ENCODE measurements around the gene ZNF154.
"Not testable (repeated sequence)": the region's sequence is repeated elsewhere in the genome, so short reads cannot be mapped to it uniquely, and the experiment has no call there.

ZNF154 gene

GRCh38 chr19:57708641-57709361 is at the start of gene ZNF154:
Gene ZNF154 (minus strand): TSS chr19:57709204. CDS start chr19:57708971, 233 bp downstream.
- DNase-seq, result peak; percentile 16

GRCh38 chr19:57757941-57758340 is 48.9 kb upstream of the ZNF154 start:
- DNase-seq, result no peak

- DNase-seq, result no peak
Measured at GRCh38 chr19:57755031-57755430, 46.0 kb upstream of the ZNF154 start.

GRCh38 chr19:57754091-57754673 is 45.2 kb upstream of the ZNF154 start:
- no peak for DNase-seq

GRCh38 chr19:57748029-57748428 is 39.0 kb upstream of the ZNF154 start:
- DNase-seq, result no peak

GRCh38 chr19:57747472-57747807 is 38.4 kb upstream of the ZNF154 start:
- no peak for DNase-seq

GRCh38 chr19:57746580-57747471 is 37.8 kb upstream of the ZNF154 start, which contains the start of gene ZNF776:
Gene ZNF776 (plus strand): TSS chr19:57746815. CDS start chr19:57747059, 244 bp downstream.
- DNase-seq, result peak; percentile 72

GRCh38 chr19:57738770-57739169 is 29.8 kb upstream of the ZNF154 start:
- DNase-seq, result not testable (repeated sequence)

- peak; percentile 40 for DNase-seq
Measured at GRCh38 chr19:57738320-57738719, 29.3 kb upstream of the ZNF154 start.

- no peak for DNase-seq
Measured at GRCh38 chr19:57720878-57721277, 11.9 kb upstream of the ZNF154 start.

- no peak for DNase-seq
Measured at GRCh38 chr19:57719901-57720519, 11.0 kb upstream of the ZNF154 start.

- no peak for DNase-seq
Measured at GRCh38 chr19:57719424-57719823, 10.4 kb upstream of the ZNF154 start.

GRCh38 chr19:57712222-57712621 is 3.2 kb upstream of the ZNF154 start:
- DNase-seq, result no peak

- no peak for DNase-seq
Measured at GRCh38 chr19:57709616-57710015, 612 bp upstream of the ZNF154 start.

- DNase-seq, result no peak
Measured at GRCh38 chr19:57706346-57706745, 2.7 kb downstream of the ZNF154 start.

- no peak for DNase-seq
Measured at GRCh38 chr19:57701625-57702024, 7.4 kb downstream of the ZNF154 start.

- DNase-seq, result no peak
Measured at GRCh38 chr19:57689750-57690149, 19.3 kb downstream of the ZNF154 start.

GRCh38 chr19:57688011-57688763 is 20.8 kb downstream of the ZNF154 start:
- no peak for DNase-seq

GRCh38 chr19:57687363-57688010 is 21.5 kb downstream of the ZNF154 start:
- no peak for DNase-seq

GRCh38 chr19:57686727-57687126 is 22.3 kb downstream of the ZNF154 start:
- no peak for DNase-seq

- no peak for DNase-seq
Measured at GRCh38 chr19:57682226-57682766, 26.7 kb downstream of the ZNF154 start.

- DNase-seq, result no peak
Measured at GRCh38 chr19:57675881-57676280, 33.1 kb downstream of the ZNF154 start.

Data from stimulated activated CD4-positive, alpha-beta T cell treated with anti-CD3 and anti-CD28 coated beads, Interleukin-4, amount 100 ng/mL, for 1 hour (primary cell).